ENCODE data around the gene AGPAT2.

DNA sequence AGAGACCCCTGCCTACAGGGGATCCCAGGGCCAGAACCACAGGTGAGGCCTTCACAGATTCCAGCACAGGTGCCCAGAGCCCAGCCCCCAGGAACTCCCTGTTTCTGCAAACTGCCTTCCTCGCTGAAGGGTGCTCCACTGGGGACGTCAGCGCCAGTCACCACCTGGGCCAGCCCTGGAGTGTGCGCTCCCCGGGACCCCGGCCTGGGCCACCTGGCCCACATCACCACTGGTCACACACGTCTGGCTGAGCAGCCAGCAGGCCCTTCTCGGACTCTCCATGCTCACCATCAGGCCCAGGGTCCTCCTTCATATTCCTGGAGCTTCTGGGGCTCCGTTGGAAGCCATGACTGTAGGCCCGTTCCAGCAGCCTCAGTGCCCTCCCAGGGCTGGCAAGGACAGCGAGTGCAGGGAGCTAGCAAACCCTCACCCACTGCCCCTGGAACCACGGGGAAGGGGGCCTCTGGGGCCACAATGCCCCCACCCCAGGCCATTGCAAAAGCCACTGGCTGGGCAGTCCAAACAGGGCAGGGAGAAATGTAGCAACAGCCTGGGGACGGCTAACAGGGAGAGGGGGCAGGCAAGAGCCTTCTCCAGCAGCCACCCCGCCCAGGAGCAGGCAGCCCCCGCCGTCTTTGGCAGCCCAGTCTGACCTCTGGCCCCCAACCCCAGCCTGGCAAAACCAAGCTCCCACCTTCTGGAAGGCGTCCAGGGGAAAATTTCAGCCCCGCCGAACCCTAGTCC is 1.3 kb downstream of the AGPAT2 start:
- TF ChIP-seq REST (IDR thresholded peaks at IDR 0.05; ENCODE audit: insufficient read depth in 1 of 2, low read depth in 2 of 2, low read length in 2 of 2) (no peak), POLR2AphosphoS5 (IDR thresholded peaks at IDR 0.05; ENCODE audit: low read depth, low read length) (no peak), SIN3A (IDR thresholded peaks at IDR 0.05; ENCODE audit: borderline replicate concordance, insufficient read depth, low read length) (no peak)

Measured in PFSK-1 (cell line).